Measurements from ENCODE around the gene MED12L. TPM values are rescaled to one million over a fixed set of nuclear protein-coding genes. Genes with fewer than 3 reads are reported as not detected.

The MED12L gene
- total RNA-seq, 2 experiments from 2014 or later: 12.6 to 32.7 TPM

GRCh38 chr3:151440940-151441339 lies 355.5 kb downstream of the MED12L start:
- no peaks in the 10 kb centered on the region for H4K20me1 ChIP-seq (ENCODE audit: insufficient read depth, low read length)
- H3K79me2 ChIP-seq (ENCODE audit: insufficient read depth, low read depth, low read length): no peaks in the 10 kb centered on the region
- no peaks in the 10 kb centered on the region for H3K9me3 ChIP-seq (ENCODE audit: low read length)
- H3K4me2 ChIP-seq (ENCODE audit: low read length): no peak overlapping the region
- no peak for DNase-seq (ENCODE audit: low spot score)
- no peak overlapping the region for H3K4me3 ChIP-seq (ENCODE audit: low read depth, low read length, poor library complexity, severe bottlenecking)
- no TSS peak for BruUV-seq (replicated peaks)
- no peak overlapping the region for H2AFZ ChIP-seq (ENCODE audit: low read length)
- intact Hi-C loops (cut with micrococcal nuclease; ENCODE audit: unreplicated experiment): no loop called here
- ChIA-PET CTCF (ENCODE audit: unreplicated experiment) (no interaction called here), POLR2A (interaction anchor here (0.9 kb wide), 1 partner anchor 18 kb away, joined by 3 read pairs; no protein-coding TSS in a partner anchor)
- H3K9me2 ChIP-seq (ENCODE audit: insufficient read depth, low read length): no peaks in the 10 kb centered on the region
- TF ChIP-seq, protein P1, sequence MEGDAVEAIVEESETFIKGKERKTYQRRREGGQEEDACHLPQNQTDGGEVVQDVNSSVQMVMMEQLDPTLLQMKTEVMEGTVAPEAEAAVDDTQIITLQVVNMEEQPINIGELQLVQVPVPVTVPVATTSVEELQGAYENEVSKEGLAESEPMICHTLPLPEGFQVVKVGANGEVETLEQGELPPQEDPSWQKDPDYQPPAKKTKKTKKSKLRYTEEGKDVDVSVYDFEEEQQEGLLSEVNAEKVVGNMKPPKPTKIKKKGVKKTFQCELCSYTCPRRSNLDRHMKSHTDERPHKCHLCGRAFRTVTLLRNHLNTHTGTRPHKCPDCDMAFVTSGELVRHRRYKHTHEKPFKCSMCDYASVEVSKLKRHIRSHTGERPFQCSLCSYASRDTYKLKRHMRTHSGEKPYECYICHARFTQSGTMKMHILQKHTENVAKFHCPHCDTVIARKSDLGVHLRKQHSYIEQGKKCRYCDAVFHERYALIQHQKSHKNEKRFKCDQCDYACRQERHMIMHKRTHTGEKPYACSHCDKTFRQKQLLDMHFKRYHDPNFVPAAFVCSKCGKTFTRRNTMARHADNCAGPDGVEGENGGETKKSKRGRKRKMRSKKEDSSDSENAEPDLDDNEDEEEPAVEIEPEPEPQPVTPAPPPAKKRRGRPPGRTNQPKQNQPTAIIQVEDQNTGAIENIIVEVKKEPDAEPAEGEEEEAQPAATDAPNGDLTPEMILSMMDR (conservative IDR thresholded peaks at IDR 0.05; ENCODE audit: low read length): no peak
- no peak for TF ChIP-seq EZH2phosphoT487 (IDR thresholded peaks at IDR 0.05; ENCODE audit: borderline replicate concordance, low read depth, low read length)
- no peaks in the 10 kb centered on the region for H3K36me3 ChIP-seq (ENCODE audit: insufficient read depth, low read length)
- no peak overlapping the region for H3K27ac ChIP-seq (ENCODE audit: low read depth, low read length, poor library complexity, severe bottlenecking)
- no peaks in the 10 kb centered on the region for H3K4me1 ChIP-seq (ENCODE audit: insufficient read depth, low read length, poor library complexity, severe bottlenecking)

- no peak overlapping the region for H3K27ac ChIP-seq (ENCODE audit: low read depth, low read length, poor library complexity, severe bottlenecking)
- no TSS peak for BruUV-seq (replicated peaks)
- H3K4me1 ChIP-seq (ENCODE audit: insufficient read depth, low read length, poor library complexity, severe bottlenecking): no peaks in the 10 kb centered on the region
- H3K36me3 ChIP-seq (ENCODE audit: insufficient read depth, low read length): no peaks in the 10 kb centered on the region
- TF ChIP-seq, protein P1 (conservative IDR thresholded peaks at IDR 0.05; ENCODE audit: low read length): no peak
- no peak for TF ChIP-seq EZH2phosphoT487 (IDR thresholded peaks at IDR 0.05; ENCODE audit: borderline replicate concordance, low read depth, low read length)
- H3K4me3 ChIP-seq (ENCODE audit: low read depth, low read length, poor library complexity, severe bottlenecking): no peak overlapping the region
- intact Hi-C loops (cut with micrococcal nuclease; ENCODE audit: unreplicated experiment): no loop called here
- H3K9me3 ChIP-seq (ENCODE audit: low read length): no peaks in the 10 kb centered on the region
- H4K20me1 ChIP-seq (ENCODE audit: insufficient read depth, low read length): no peaks in the 10 kb centered on the region
- DNase-seq (ENCODE audit: low spot score): no peak
- H3K4me2 ChIP-seq (ENCODE audit: low read length): no peak overlapping the region
- ChIA-PET POLR2A (interaction anchor here (0.7 to 1.0 kb wide), 2 partner anchors 10 to 17 kb away, joined by 3 read pairs; no protein-coding TSS in a partner anchor), CTCF (ENCODE audit: unreplicated experiment) (no interaction called here)
- H2AFZ ChIP-seq (ENCODE audit: low read length): no peak overlapping the region
- no peaks in the 10 kb centered on the region for H3K79me2 ChIP-seq (ENCODE audit: insufficient read depth, low read depth, low read length)
- H3K9me2 ChIP-seq (ENCODE audit: insufficient read depth, low read length): no peaks in the 10 kb centered on the region
Observed at GRCh38 chr3:151443583-151443982, 358.1 kb downstream of the MED12L start.

DNA sequence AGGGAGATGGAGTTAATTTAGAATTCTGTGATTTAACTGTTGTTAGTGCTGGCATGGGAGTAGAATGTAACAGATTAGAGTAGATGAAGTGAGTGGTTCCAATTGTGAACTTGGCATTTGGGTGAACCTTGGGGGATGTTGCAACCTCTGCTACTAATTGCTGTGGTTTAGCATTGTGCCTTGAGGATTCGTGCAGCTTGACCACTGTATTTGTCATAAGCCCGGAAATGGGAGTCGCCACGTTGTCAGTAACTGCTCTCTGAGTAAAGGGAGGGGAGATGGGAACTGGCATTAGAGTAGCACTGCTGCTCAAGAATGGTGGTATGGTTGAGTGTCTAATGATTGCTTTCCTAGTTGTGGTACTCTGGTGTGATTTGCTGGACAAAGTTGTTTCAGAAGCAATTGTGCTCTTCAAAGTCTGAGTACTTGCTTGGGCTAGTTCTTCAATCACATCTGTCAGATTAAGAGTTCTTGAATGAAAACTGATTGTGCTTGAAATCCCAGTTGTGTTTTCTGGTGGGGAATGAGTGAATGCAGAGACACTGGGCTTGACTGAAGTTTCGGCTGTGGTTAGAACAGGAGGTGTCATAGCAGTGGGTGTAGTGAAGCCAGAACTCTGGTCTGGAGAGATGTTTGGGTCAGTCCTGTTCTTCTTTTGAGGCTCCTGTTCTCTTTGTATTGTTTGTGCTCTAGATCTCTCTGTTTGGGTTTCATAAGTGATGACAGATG lies 360.0 kb downstream of the MED12L start:
- Histone ChIP-seq H3K4me3 (ENCODE audit: low read depth, low read length, poor library complexity, severe bottlenecking) (no peak overlapping the region), H3K9me2 (ENCODE audit: insufficient read depth, low read length) (no peaks in the 10 kb centered on the region), H3K36me3 (ENCODE audit: insufficient read depth, low read length) (no peaks in the 10 kb centered on the region), H2AFZ (ENCODE audit: low read length) (no peak overlapping the region), H3K9me3 (ENCODE audit: low read length) (no peaks in the 10 kb centered on the region), H3K4me2 (ENCODE audit: low read length) (no peak overlapping the region), H3K27ac (ENCODE audit: low read depth, low read length, poor library complexity, severe bottlenecking) (no peak overlapping the region), H4K20me1 (ENCODE audit: insufficient read depth, low read length) (no peaks in the 10 kb centered on the region), H3K79me2 (ENCODE audit: insufficient read depth, low read depth, low read length) (no peaks in the 10 kb centered on the region), H3K4me1 (ENCODE audit: insufficient read depth, low read length, poor library complexity, severe bottlenecking) (no peaks in the 10 kb centered on the region)
- DNase-seq (ENCODE audit: low spot score): no peak
- ChIA-PET POLR2A (no interaction called here), CTCF (ENCODE audit: unreplicated experiment) (no interaction called here)
- no TSS peak for BruUV-seq (replicated peaks)
- intact Hi-C loops (cut with micrococcal nuclease; ENCODE audit: unreplicated experiment): no loop called here
- TF ChIP-seq, protein P1 (conservative IDR thresholded peaks at IDR 0.05; ENCODE audit: low read length): no peak
- TF ChIP-seq EZH2phosphoT487 (IDR thresholded peaks at IDR 0.05; ENCODE audit: borderline replicate concordance, low read depth, low read length): no peak

Data from OCI-LY7 (cell line).